K562 (cell line): ENCODE measurements around the gene UBN2. TPM values are rescaled to one million over a fixed set of nuclear protein-coding genes. Genes with fewer than 3 reads are reported as not detected.

Source experiments
- ARHGAP35 ChIP-seq: fragments of 450-650 bp; IDR thresholded peaks from 2 replicates; pipeline ENCODE4 v1.6.1; 2018; ENCODE audit not compliant: partially characterized antibody
- BMI1 ChIP-seq: fragments of 150-350 bp; IDR thresholded peaks from 2 replicates; pipeline ENCODE4 v1.6.1; 2014; ENCODE audit warnings: low read length
- BRD4 ChIP-seq: fragments of 200-600 bp; sonication (generic); IDR thresholded peaks from 2 replicates; pipeline ENCODE4 v1.6.1; 2017; ENCODE audit warnings: inconsistent platforms
- CC2D1A ChIP-seq: fragments of 450-650 bp; IDR thresholded peaks from 2 replicates; pipeline ENCODE4 v1.6.1; 2017; ENCODE audit warnings: mild to moderate bottlenecking
- E2F3 ChIP-seq: fragments of 250-450 bp; sonication (Bioruptor Pico); IDR thresholded peaks from 2 replicates; pipeline ENCODE4 v1.4.0; 2020; ENCODE audit warnings: mild to moderate bottlenecking
- ESRRA ChIP-seq: fragments of 450-650 bp; IDR thresholded peaks from 2 replicates; pipeline ENCODE4 v1.6.1; 2014; ENCODE audit warnings: low read depth, mild to moderate bottlenecking, moderate library complexity, borderline replicate concordance
- EWSR1 ChIP-seq: fragments of 450-650 bp; IDR thresholded peaks from 2 replicates; pipeline ENCODE4 v1.6.1; 2018; ENCODE audit warnings: borderline replicate concordance, mild to moderate bottlenecking, low read depth, moderate library complexity; ENCODE audit not compliant: partially characterized antibody
- FOXJ2 ChIP-seq: fragments of 200-800 bp; sonication (Bioruptor generic); IDR thresholded peaks from 2 replicates; pipeline ENCODE4 v1.6.1; 2016; ENCODE audit warnings: missing genetic modification characterization, missing compliant biosample characterization
- JUND ChIP-seq, 2 experiments: IDR thresholded peaks; 2 replicates in 1 of 2; 3 replicates in 1 of 2; pipeline ENCODE4 v1.6.1; 2011; ENCODE audit warnings: borderline replicate concordance in 2 of 2, low read depth in 2 of 2, low read length in 2 of 2, improper control_type of control experiment in 1 of 2, missing biosample characterization in 1 of 2, missing genetic modification characterization in 1 of 2, missing genetic modification reagents in 1 of 2
- KDM5B ChIP-seq: fragments of 200-600 bp; sonication (generic); IDR thresholded peaks from 2 replicates; pipeline ENCODE4 v1.6.1; 2012; ENCODE audit warnings: low read depth, mild to moderate bottlenecking, moderate library complexity, low read length, control low read depth, inconsistent platforms; ENCODE audit not compliant: insufficient replicate concordance
- MCM2 ChIP-seq: fragments of 450-650 bp; IDR thresholded peaks from 2 replicates; pipeline ENCODE4 v1.6.1; 2017; ENCODE audit warnings: low read depth, mild to moderate bottlenecking
- MCM3 ChIP-seq: fragments of 450-650 bp; IDR thresholded peaks from 2 replicates; pipeline ENCODE4 v1.6.1; 2016
- PHB ChIP-seq: fragments of 250-450 bp; sonication (Bioruptor Pico); IDR thresholded peaks from 2 replicates; pipeline ENCODE4 v1.5.0; 2021
- ZBTB17 ChIP-seq: fragments of 450-650 bp; formaldehyde crosslinking; IDR thresholded peaks from 2 replicates; pipeline ENCODE4 v1.4.0; 2020; ENCODE audit warnings: mild to moderate bottlenecking
- ZFP1 ChIP-seq: fragments of 450-650 bp; formaldehyde crosslinking; IDR thresholded peaks from 2 replicates; pipeline ENCODE4 v1.4.0; 2020; ENCODE audit warnings: mild to moderate bottlenecking, mixed read lengths
- polyA plus RNA-seq, 8 experiments: library from polyadenylated mRNA; depleted of rRNA in 4 of 8; stranded (reverse) in 5 of 8; unstranded in 3 of 8; fragments of >200 nt; fragmentation: Nextera tagmentation in 2 of 8; fragmentation: Illumina TruSeq in 1 of 8; extraction: Ambion mirVana in 2 of 8; extraction: Trizol in 1 of 8; gene quantifications; 2 replicates each; pipeline versions ENCODE4 v1.2.1 to v1.2.3, GENCODE V29; 2011 to 2014; ENCODE audit warnings: inconsistent platforms in 1 of 8, missing spikeins in 1 of 8
- total RNA-seq, 7 experiments: library from RNA; depleted of rRNA in 6 of 7; stranded (reverse); fragments of >200 nt in 6 of 7; fragmentation: Illumina TruSeq in 2 of 7; extraction: Trizol in 2 of 7; gene quantifications; 2 replicates each; pipeline versions ENCODE4 v1.2.1 to v1.2.3, GENCODE V29; 2011 to 2021; ENCODE audit warnings: low replicate concordance in 1 of 7
- TF ChIP-seq, protein P1 (sequence below): fragments of 450-650 bp; formaldehyde crosslinking; IDR thresholded peaks from 2 replicates; pipeline ENCODE4 v1.4.0; 2020; ENCODE audit warnings: mild to moderate bottlenecking, mixed read lengths
- TF ChIP-seq, protein P2 (sequence below): fragments of 450-650 bp; formaldehyde crosslinking; IDR thresholded peaks from 2 replicates; pipeline ENCODE4 v1.4.0; 2020; ENCODE audit warnings: mild to moderate bottlenecking, moderate library complexity
- TF ChIP-seq, protein P3 (sequence below): fragments of 450-650 bp; formaldehyde crosslinking; IDR thresholded peaks from 2 replicates; pipeline ENCODE4 v1.4.0; 2022; ENCODE audit warnings: missing genetic modification characterization
- TF ChIP-seq, protein P4 (sequence below): sonication (generic); formaldehyde crosslinking; IDR thresholded peaks from 2 replicates; pipeline ENCODE4 v1.8.0; 2022; ENCODE audit warnings: mild to moderate bottlenecking, missing genetic modification reagents
- TF ChIP-seq, protein P5 (sequence below), 2 experiments: IDR thresholded peaks; 2 replicates each; pipeline ENCODE4 v1.6.1; 2011; ENCODE audit warnings: borderline replicate concordance in 1 of 2, control low read depth in 1 of 2, low read depth in 1 of 2, low read length in 1 of 2, mild to moderate bottlenecking in 1 of 2, mixed read lengths in 1 of 2, moderate library complexity in 1 of 2; ENCODE audit not compliant: insufficient read depth in 1 of 2, insufficient read length in 1 of 2, poor library complexity in 1 of 2, severe bottlenecking in 1 of 2; ENCODE audit errors: extremely low read depth in 1 of 2

UBN2 gene
- total and polyA plus RNA-seq, 9 of the 15 experiments (the other 6 are each of a cell fraction or from before 2014, with no cell fraction given) = 1.2 to 19.5 (median 9.9) TPM

DNA sequence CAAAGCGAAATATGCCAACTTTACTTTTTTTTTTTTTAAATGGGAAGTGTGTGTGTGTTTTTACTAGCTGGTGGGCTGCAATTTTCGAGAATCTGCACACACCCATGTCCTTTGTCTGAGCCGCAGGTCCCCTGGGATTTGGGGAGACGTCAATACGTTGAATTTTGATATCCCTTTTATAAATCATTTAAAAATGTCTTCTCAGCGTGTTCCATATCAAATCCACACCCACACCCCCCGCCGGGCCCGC, 109.7 kb downstream of the UBN2 start (continued):
- TF ChIP-seq, protein P1, sequence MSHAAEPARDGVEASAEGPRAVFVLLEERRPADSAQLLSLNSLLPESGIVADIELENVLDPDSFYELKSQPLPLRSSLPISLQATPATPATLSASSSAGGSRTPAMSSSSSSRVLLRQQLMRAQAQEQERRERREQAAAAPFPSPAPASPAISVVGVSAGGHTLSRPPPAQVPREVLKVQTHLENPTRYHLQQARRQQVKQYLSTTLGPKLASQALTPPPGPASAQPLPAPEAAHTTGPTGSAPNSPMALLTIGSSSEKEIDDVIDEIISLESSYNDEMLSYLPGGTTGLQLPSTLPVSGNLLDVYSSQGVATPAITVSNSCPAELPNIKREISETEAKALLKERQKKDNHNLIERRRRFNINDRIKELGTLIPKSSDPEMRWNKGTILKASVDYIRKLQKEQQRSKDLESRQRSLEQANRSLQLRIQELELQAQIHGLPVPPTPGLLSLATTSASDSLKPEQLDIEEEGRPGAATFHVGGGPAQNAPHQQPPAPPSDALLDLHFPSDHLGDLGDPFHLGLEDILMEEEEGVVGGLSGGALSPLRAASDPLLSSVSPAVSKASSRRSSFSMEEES (CRISPR knock-in tag) = 0 out of 2 replicates have a peak, but pooled peaks have one; percentile 0
- TF ChIP-seq FOXJ2 (tag) (no peak), ZFP1 (CRISPR knock-in tag) (no peak), PHB (CRISPR knock-in tag) (no peak), ESRRA (no peak), BMI1 (no peak), KDM5B (no peak), MCM3 (no peak), ZBTB17 (CRISPR knock-in tag) (no peak), CC2D1A (no peak), EWSR1 (no peak), E2F3 (CRISPR knock-in tag) (no peak), JUND (IDR thresholded peaks at IDR 0.05; ENCODE audit: borderline replicate concordance, low read depth, low read length) (no peak), JUND (tag; IDR thresholded peaks at IDR 0.05; ENCODE audit: borderline replicate concordance, low read depth, low read length) (no peak), MCM2 (no peak), ARHGAP35 (no peak), BRD4 (no peak; the same call in 1 of the 2 replicates)
- TF ChIP-seq, protein P2, sequence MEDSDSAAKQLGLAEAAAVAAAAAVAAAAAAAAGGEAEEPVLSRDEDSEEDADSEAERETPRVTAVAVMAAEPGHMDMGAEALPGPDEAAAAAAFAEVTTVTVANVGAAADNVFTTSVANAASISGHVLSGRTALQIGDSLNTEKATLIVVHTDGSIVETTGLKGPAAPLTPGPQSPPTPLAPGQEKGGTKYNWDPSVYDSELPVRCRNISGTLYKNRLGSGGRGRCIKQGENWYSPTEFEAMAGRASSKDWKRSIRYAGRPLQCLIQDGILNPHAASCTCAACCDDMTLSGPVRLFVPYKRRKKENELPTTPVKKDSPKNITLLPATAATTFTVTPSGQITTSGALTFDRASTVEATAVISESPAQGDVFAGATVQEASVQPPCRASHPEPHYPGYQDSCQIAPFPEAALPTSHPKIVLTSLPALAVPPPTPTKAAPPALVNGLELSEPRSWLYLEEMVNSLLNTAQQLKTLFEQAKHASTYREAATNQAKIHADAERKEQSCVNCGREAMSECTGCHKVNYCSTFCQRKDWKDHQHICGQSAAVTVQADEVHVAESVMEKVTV = no peak
- TF ChIP-seq, protein P3, sequence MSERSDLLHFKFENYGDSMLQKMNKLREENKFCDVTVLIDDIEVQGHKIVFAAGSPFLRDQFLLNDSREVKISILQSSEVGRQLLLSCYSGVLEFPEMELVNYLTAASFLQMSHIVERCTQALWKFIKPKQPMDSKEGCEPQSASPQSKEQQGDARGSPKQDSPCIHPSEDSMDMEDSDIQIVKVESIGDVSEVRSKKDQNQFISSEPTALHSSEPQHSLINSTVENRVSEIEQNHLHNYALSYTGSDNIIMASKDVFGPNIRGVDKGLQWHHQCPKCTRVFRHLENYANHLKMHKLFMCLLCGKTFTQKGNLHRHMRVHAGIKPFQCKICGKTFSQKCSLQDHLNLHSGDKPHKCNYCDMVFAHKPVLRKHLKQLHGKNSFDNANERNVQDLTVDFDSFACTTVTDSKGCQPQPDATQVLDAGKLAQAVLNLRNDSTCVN (CRISPR knock-in tag) = no peak
- TF ChIP-seq, protein P4, sequence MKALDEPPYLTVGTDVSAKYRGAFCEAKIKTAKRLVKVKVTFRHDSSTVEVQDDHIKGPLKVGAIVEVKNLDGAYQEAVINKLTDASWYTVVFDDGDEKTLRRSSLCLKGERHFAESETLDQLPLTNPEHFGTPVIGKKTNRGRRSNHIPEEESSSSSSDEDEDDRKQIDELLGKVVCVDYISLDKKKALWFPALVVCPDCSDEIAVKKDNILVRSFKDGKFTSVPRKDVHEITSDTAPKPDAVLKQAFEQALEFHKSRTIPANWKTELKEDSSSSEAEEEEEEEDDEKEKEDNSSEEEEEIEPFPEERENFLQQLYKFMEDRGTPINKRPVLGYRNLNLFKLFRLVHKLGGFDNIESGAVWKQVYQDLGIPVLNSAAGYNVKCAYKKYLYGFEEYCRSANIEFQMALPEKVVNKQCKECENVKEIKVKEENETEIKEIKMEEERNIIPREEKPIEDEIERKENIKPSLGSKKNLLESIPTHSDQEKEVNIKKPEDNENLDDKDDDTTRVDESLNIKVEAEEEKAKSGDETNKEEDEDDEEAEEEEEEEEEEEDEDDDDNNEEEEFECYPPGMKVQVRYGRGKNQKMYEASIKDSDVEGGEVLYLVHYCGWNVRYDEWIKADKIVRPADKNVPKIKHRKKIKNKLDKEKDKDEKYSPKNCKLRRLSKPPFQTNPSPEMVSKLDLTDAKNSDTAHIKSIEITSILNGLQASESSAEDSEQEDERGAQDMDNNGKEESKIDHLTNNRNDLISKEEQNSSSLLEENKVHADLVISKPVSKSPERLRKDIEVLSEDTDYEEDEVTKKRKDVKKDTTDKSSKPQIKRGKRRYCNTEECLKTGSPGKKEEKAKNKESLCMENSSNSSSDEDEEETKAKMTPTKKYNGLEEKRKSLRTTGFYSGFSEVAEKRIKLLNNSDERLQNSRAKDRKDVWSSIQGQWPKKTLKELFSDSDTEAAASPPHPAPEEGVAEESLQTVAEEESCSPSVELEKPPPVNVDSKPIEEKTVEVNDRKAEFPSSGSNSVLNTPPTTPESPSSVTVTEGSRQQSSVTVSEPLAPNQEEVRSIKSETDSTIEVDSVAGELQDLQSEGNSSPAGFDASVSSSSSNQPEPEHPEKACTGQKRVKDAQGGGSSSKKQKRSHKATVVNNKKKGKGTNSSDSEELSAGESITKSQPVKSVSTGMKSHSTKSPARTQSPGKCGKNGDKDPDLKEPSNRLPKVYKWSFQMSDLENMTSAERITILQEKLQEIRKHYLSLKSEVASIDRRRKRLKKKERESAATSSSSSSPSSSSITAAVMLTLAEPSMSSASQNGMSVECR (CRISPR knock-in tag) = no peak
- TF ChIP-seq, protein P5, sequence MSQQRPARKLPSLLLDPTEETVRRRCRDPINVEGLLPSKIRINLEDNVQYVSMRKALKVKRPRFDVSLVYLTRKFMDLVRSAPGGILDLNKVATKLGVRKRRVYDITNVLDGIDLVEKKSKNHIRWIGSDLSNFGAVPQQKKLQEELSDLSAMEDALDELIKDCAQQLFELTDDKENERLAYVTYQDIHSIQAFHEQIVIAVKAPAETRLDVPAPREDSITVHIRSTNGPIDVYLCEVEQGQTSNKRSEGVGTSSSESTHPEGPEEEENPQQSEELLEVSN (IDR thresholded peaks at IDR 0.05; ENCODE audit: borderline replicate concordance in 1 of 2, extremely low read depth in 1 of 2, insufficient read depth in 1 of 2, insufficient read length in 1 of 2, low read depth in 1 of 2, low read length in 1 of 2, poor library complexity in 1 of 2, severe bottlenecking in 1 of 2) = no peak
